Stimulated activated CD4-positive, alpha-beta T cell treated with anti-CD3 and anti-CD28 coated beads, Interleukin-12 subunit alpha, Interleukin-12 subunit beta, amount 100 ng/mL, for 24 hours (primary cell): ENCODE measurements around the gene KIAA1671.
A peak's percentile ranks its signal among the peaks of the same experiment; 100 is the strongest.

Experiments
- DNase-seq, 2 experiments: peaks; one replicate each; pipeline ENCODE4 v3.0.0-alpha.2; 2020; ENCODE audit warnings: low read depth in 2 of 2

Gene KIAA1671

GRCh38 chr22:25045159-25045558 lies 92.6 kb downstream of the KIAA1671 start:
- DNase-seq, result no peak

GRCh38 chr22:25048071-25048470 lies 95.6 kb downstream of the KIAA1671 start:
- DNase-seq, result no peak

DNA sequence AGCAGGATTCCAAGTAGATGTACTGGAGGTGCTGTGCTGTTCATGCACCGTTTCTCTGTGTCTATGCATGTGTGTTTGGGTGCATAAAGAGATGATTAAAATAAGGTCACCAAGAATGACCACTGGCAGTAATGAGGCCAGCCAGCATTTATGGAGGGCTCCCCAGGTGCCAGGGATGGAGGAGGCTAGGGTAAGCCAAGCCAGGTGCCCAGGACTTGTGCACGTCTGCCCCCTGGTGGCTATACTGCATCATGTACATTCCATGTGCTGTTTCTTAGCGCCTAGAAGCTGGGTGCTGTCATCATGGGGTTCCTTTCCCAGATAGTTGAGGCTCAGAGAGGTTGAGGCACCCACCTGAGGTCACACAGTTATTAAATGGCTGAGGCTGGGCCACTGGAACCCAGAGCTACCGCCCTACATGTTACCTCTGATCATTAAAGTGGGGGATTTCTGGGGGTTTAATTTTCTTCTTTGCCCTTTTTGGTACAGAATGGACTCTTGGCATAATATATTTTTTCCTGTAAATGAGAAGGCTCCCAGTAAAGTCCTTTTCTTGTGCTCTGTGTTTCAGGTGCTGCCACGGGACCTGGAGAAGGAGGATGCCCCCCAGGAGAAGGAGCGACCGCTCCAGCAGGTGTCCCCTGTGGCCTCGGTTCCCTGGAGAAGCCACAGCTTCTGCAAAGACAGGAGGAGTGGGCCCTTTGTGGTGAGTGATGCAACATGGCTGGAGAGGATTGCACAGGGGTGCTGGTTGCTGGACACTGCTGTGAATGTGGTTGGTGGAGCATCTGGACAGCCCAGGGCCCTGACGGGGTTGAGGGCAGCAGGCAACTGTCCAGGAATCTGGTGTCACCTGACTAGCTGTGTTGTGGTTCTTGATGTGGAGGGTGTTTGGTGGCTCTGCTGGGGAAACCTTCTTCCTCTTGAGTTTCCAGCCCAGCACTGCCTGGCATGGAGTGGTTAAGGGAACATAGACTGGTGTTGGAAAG lies 96.4 kb downstream of the KIAA1671 start:
- DNase-seq, result peak in 1 of 2 experiments; percentile 65

DNA sequence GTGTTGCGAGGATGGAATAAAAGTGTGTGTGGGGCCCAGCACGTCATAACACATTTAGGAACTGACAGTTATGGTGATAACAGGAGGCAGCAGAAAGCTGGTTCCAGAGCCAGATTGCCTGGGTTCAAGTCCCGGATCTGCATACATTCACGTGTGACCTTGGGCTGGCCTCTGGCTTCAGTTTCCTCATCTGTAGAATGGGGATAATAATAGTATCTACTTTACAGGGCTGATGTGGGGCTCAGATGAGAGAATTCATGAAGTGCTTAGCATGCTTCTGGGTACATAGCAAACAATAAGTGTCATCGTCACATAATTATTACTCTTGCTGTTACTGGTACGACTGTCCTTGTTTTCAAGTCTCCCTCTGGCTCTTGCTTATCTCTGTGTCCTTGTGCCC lies 97.3 kb downstream of the KIAA1671 start:
- DNase-seq, result no peak

- no peak for DNase-seq
These were observed 98.0 kb downstream of the KIAA1671 start for GRCh38 chr22:25050566-25050965.

DNA sequence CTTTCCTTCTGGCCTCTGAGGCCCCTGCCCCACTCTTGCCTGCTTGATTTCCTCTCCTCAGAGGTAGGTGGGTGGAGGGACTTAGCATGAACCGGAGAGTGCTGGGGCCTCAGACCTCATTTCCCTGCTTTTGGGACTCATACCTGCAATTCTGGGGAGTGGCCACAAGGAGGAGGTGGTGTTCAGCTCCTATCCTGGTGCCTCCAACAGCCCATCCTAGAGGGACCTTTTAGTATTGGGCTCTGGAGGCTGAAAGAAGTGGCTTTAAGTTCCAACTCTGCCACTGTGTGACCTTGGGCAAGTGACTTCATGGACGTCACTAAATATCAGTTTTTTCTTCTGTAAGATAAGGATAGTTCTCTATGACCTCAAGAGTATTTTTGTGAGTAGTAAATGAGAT lies 98.6 kb downstream of the KIAA1671 start:
- DNase-seq, result no peak

- DNase-seq, result no peak
These were observed 99.6 kb downstream of the KIAA1671 start for GRCh38 chr22:25051983-25052710.

DNA sequence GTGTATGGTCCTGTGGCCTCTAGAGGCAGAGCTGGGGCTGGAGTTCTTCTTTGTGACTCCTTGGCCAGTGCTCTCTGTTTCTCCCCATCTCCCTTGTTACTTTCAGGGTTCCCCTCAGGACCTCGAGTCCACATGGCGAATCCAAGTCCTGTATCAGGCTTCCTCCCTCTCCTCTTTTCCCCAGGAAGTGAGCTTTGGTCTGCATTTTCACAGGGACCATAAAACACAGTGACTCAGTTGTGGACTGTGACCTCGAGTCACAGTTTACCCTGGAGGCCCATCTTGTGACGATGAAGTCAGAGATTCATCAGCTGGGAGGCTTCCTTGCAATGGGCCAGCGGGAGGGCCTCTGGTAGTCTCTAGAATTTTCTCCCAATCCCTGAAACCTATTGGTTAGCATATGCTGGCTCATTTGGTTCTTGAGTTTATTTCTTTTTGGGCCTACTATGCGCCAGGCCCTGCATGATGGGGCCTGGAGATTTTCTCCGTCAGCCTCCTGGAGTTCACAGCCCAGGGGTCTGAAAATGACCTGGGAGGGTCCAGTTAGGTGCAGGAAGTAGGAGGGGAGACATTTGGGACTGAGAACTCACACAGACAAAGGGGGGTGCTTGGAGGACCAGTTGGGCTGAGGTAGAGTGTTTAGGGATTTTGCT lies 100.8 kb downstream of the KIAA1671 start:
- no peak for DNase-seq

DNA sequence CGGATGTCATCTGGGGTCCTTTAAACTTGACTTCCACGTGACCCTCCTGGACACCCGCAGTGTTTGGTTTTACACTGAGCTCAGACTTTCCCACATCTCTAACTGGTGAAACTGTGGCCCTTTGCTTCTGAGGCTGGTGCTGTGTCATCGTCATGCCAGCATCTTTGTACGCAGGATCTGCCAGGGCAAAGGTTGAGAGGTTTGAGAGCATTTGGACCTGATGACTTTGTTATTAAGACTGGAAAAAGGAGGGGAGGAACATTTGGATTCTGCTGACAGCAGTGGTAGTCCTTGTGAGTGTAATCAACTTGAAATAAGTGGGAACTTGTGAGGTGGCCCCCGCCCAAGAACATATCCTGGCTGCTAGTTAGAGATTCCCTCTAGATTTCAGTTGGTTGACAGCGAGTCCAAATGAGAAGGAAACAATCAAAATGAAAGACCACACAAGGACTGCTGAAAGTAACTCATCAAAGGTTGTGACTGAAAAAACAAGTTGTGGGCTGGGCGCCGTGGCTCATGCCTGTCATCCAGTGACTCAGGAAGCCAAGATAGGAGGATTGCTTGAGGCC lies 102.5 kb downstream of the KIAA1671 start:
- peak in 1 of 2 experiments; percentile 64 for DNase-seq

GRCh38 chr22:25057013-25057881 lies 104.7 kb downstream of the KIAA1671 start:
- DNase-seq, result peak; percentile 67 to 87

DNA sequence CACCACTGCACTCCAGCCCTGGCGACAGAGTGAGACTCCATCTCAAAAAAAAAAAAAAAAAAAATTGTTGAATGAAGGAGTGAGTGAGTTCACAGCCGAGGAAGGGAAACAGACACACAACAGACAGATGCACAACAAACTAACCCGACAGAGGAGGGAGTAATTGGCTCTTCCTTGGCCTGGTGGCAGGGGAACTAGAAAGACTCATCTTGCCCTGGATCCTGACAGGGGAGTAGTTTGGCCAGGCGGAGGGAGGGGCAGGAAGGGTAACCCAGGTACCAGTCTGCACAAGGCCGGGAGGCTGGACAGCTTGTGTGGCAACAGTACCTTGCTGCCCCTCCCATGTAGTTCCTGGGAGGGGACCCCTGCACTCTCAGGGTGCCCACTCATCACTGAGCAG lies 106.9 kb downstream of the KIAA1671 start:
- no peak for DNase-seq

DNA sequence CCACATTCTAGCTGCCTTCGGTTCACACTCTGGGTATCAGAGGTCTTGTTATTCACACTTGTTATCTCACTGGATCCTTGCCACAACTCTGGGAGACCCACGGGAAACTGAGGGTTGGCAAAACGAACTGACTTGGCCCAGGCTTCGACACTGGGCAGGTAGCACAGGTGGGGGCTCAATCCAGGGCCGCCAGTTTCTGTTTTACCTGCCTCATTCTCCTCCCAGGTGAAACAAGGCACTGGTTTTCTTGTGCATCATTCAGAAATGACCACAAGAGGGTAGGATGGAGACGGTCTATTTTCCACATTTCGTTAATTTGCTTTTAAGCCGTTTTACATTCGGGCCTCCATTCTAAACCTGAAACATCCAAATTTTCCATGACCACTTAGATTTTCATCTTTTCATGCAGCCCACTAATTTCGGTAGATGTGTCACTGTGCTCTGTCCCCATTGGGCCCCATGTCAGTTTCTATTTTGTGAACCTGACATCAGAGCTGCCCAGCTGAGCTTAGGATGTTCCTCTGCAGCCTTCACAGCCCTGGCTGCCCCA lies 108.1 kb downstream of the KIAA1671 start:
- peak in 1 of 2 experiments; percentile 40 for DNase-seq

- no peak for DNase-seq
These were observed 108.6 kb downstream of the KIAA1671 start for GRCh38 chr22:25061134-25061533.

GRCh38 chr22:25061605-25062376 lies 109.3 kb downstream of the KIAA1671 start:
- DNase-seq, result no peak

- DNase-seq, result peak in 1 of 2 experiments; percentile 32
These were observed 110.0 kb downstream of the KIAA1671 start for GRCh38 chr22:25062386-25063085.

DNA sequence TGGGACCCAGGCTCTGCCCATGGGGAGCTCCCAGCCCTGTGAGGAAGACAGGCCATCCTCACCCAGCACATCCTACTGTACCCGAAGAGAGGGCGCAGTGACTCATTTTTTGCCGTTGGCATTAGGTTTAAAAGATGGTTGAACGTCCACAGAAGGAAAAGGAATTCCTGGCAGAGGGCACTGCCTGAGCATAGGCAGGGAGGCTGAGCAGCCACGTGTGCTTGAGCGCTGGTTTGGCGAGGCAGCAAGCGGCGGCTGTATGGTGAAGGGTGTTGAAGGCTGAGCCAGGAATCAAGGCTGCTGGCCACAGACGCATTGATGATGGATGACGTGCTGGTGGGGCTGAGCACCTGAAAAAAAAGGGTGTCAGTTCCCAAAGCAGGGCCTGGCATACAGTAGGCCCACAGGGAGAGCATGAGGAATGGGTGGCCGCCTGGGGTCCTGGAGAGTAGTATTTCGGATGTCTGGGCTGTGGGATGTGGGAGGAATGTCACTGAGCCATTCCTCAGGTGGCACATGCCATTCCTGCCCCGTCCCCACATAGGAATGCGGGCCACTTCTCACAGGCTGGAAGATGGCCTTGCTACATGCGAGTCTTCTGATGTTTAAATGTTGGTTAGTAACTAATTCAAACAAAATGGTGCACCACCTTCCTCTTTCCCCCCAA lies 112.5 kb downstream of the KIAA1671 start:
- DNase-seq, result no peak

- no peak for DNase-seq
These were observed 114.4 kb downstream of the KIAA1671 start for GRCh38 chr22:25066861-25067435.

DNA sequence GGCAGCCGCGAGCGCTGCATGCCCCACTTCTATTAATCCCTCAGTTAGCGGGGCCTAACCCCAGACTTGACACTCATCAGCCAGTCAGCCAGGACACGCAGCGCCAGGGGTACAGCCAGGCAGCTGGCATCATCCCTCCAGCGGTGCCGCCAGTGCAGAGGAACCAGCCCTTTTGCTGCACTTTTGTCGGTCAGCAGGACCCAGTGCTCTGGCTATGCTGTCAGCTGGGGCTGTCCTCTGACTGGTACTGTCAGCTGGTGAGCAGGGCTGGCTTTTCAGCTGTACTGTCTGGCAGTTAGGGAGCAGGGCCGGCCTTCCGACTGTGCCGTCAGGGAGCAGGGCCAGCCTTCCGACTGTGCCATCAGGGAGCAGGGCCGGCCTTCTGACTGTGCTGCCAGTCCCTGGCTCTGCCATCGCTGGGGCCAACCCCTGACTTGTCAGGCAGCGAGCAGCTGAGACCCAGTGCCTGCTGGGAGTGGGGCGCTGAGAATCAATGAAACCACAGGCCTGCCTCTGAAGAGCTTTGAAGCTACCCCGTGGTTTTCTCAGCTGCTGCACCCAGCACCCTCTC lies 115.4 kb downstream of the KIAA1671 start:
- DNase-seq, result peak in 1 of 2 experiments; percentile 59
